Measurements from ENCODE around the gene FNDC8. TPM values are rescaled to one million over a fixed set of nuclear protein-coding genes. Genes with fewer than 3 reads are reported as not detected.

Gene FNDC8
- total RNA-seq (not detected), polyA plus RNA-seq (ENCODE audit: insufficient read depth, low read depth, low replicate concordance) (not detected)
- long read RNA-seq, donor 1, result 0 reads
- long read RNA-seq, donor 2, result 0 reads
- long read RNA-seq, donor 3, result 0 reads
- long read RNA-seq, donor 4, result 0 reads
- long read RNA-seq, donor 5, result 0 reads
- long read RNA-seq, donor 6, result 0 reads
- long read RNA-seq, donor 7, result 0 reads
- long read RNA-seq, donor 8, result 0 reads
- long read RNA-seq, donor 9, result 0 reads
- long read RNA-seq, donor 10, result 0 reads

- no peak for FAIRE-seq
- H3K27me3 ChIP-seq (ENCODE audit: control insufficient read depth, insufficient read depth, low read length), result no peaks in the 10 kb centered on the region
Measured at GRCh38 chr17:35121315-35121714, at the start of gene FNDC8. TSS of gene FNDC8 (plus strand) at chr17:35121615. CDS start at chr17:35121694, 79 bp downstream.

DNA sequence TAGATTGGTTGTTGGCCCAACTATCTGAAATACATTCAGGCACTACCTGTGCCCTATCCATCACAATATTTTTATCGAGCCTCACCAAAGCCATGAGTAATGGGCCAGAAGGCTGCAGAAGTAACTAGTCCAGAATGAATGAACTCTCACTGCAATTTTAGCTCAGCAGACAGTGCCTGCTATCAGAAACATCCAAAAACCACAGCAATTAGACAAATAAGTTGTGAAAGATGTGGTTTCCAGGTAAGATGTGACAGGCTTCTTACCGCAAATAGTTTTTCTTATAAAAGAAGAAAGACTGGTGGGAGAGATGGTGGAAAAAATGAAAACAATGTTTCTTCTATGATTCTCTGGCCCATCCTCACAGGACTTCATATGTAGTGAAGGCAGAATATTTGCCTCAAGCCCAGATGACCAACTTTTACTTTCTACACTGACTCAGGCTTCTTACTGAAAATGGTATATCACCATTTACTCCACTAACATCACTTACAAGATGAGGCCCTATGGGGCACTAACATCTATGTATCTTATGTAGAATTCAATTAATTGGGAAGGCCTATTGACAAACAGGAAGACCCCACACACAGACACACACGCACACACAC is 48.1 kb upstream of the FNDC8 start:
- no peak overlapping the region for H3K27ac ChIP-seq (ENCODE audit: low read depth in 2 of 2, low read length in 2 of 2)
- no peak for TF ChIP-seq CTCF (IDR thresholded peaks at IDR 0.05; ENCODE audit: borderline replicate concordance, extremely low read depth, insufficient read depth)
- no peaks in the 10 kb centered on the region for H3K36me3 ChIP-seq (ENCODE audit: control insufficient read depth in 2 of 3, insufficient read depth in 3 of 3, low read length in 3 of 3)
- no peaks in the 10 kb centered on the region for H3K9me3 ChIP-seq (ENCODE audit: control insufficient read depth in 2 of 3, insufficient read depth in 1 of 3, low read length in 3 of 3)
- no peak overlapping the region for H3K9ac ChIP-seq (ENCODE audit: low read length in 3 of 3)
- FAIRE-seq (no peak), DNase-seq (no peak)
- peaks cover 0 to 15% (median 9%) of the 10 kb centered on the region in 3 donors for H3K4me1 ChIP-seq (ENCODE audit: control insufficient read depth in 2 of 3, insufficient read depth in 2 of 3, low read depth in 1 of 3, low read length in 3 of 3)
- no peak overlapping the region for H3K4me3 ChIP-seq (ENCODE audit: low read length in 3 of 3)
- intact Hi-C loops (cut with DNase I), result no loop called here
- no peaks in the 10 kb centered on the region for H3K27me3 ChIP-seq (ENCODE audit: control insufficient read depth, insufficient read depth, low read length)

More at GRCh38 chr17:35121315-35121714, at the start of gene FNDC8:
- Histone ChIP-seq H3K4me1 (ENCODE audit: control insufficient read depth in 2 of 3, insufficient read depth in 2 of 3, low read depth in 1 of 3, low read length in 3 of 3) (peaks cover 0 to 13% (median 0%) of the 10 kb centered on the region in 3 donors), H3K36me3 (ENCODE audit: control insufficient read depth in 2 of 3, insufficient read depth in 3 of 3, low read length in 3 of 3) (no peaks in the 10 kb centered on the region), H3K9ac (ENCODE audit: low read length in 3 of 3) (no peak within 1 kb of the TSS), H3K27ac (ENCODE audit: low read depth in 2 of 2, low read length in 2 of 2) (no peak within 1 kb of the TSS), H3K9me3 (ENCODE audit: control insufficient read depth in 2 of 3, insufficient read depth in 1 of 3, low read length in 3 of 3) (no peaks in the 10 kb centered on the region), H3K4me3 (ENCODE audit: low read length in 3 of 3) (no peak within 1 kb of the TSS)
- no peak for DNase-seq
- TF ChIP-seq CTCF (IDR thresholded peaks at IDR 0.05; ENCODE audit: borderline replicate concordance, extremely low read depth, insufficient read depth), result no peak
- intact Hi-C loops (cut with DNase I), result loop anchor here (10.0 kb wide), 1 partner anchor 697 kb away; no protein-coding TSS in a partner anchor

DNA sequence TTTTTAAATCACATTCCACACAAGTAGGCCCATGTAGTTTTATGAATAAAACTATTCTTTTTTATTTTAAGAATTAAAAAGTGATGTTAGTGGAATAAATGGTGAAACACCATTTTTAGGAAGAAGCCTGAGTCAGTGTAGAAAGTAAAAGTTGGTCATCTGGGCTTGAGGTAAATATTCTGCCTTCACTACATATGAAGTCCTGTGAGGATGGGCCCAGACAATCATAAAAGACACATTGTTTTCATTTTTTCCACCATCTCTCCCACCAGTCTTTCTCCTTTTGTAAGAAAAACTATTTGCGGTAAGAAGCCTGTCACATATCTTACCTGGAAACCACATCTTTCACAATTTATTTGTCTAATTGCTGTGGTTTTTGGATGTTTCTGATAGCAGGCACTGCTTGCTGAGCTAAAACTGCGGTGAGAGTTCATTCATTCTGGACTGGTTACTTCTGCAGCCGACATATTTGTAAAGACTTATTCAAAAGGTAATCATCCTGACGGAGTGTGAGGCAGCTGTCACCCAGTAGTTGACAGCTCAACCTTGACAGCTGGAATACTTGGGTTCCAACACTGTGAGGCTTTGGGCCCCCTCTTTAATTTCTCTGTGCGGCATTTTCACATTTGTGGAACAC is 47.3 kb upstream of the FNDC8 start:
- FAIRE-seq (no peak), DNase-seq (no peak)
- peak overlapping the region in 1 of 3 donors; percentile 1 for H3K4me3 ChIP-seq (ENCODE audit: low read length in 3 of 3)
- H3K36me3 ChIP-seq (ENCODE audit: control insufficient read depth in 2 of 3, insufficient read depth in 3 of 3, low read length in 3 of 3), result no peaks in the 10 kb centered on the region
- peaks cover 0 to 12% (median 9%) of the 10 kb centered on the region in 3 donors for H3K4me1 ChIP-seq (ENCODE audit: control insufficient read depth in 2 of 3, insufficient read depth in 2 of 3, low read depth in 1 of 3, low read length in 3 of 3)
- peak overlapping the region; percentile 16 for H3K27ac ChIP-seq (ENCODE audit: low read depth in 2 of 2, low read length in 2 of 2)
- TF ChIP-seq CTCF (IDR thresholded peaks at IDR 0.05; ENCODE audit: borderline replicate concordance, extremely low read depth, insufficient read depth), result no peak
- no peaks in the 10 kb centered on the region for H3K27me3 ChIP-seq (ENCODE audit: control insufficient read depth, insufficient read depth, low read length)
- intact Hi-C loops (cut with DNase I), result no loop called here
- no peaks in the 10 kb centered on the region for H3K9me3 ChIP-seq (ENCODE audit: control insufficient read depth in 2 of 3, insufficient read depth in 1 of 3, low read length in 3 of 3)
- H3K9ac ChIP-seq (ENCODE audit: low read length in 3 of 3), result no peak overlapping the region

Data from kidney (tissue), 22 donors.